ENCODE measurements around the gene LST1.

The LST1 gene

DNA sequence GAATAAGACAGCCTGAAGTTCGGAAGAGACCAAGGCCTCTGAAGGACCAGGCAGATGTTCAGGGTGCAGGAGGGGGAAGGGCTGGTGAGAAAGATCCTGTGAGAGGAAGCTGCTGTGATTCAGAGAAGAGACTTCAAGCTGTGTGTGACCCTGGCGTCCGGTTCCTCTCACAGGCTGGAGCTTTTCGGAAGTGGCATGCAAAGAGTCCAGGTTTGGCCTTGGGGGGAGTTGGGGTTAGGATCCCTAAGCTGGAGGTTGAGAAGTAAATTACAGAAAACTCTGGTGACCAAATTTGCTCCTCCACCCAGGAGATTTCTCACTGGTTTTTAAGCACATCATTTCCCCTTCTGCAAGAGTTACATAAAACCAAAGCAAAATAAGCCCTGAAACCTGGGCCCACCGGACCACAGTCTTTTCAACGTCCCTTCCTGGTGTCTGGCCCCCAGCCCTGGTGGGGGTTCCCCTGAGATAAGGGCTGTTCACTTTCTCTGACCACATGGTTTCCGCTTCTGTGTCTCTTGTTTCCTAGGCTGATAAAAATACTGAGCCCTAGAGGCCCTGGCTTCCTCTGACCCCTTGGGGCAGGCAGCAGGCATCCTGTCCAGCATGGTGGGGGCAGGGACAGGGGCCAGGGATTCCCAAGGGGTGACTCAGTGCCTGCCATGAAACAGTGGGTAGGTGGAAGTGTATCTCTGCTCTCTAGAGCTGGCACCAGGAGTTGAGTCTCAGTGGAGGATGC lies 25.9 kb upstream of the LST1 start:
- DNase-seq (ENCODE audit: low read depth), result no peak
- TF ChIP-seq CTCF (conservative IDR thresholded peaks at IDR 0.05; ENCODE audit: low read depth, low read length), result no peak
- H3K4me3 ChIP-seq (ENCODE audit: low read length), result no peak overlapping the region

GRCh38 chr6:31560697-31561058 lies 25.4 kb upstream of the LST1 start:
- H3K4me3 ChIP-seq (ENCODE audit: low read length), result no peak overlapping the region
- DNase-seq (ENCODE audit: low read depth), result no peak
- TF ChIP-seq CTCF (conservative IDR thresholded peaks at IDR 0.05; ENCODE audit: low read depth, low read length), result no peak

DNA sequence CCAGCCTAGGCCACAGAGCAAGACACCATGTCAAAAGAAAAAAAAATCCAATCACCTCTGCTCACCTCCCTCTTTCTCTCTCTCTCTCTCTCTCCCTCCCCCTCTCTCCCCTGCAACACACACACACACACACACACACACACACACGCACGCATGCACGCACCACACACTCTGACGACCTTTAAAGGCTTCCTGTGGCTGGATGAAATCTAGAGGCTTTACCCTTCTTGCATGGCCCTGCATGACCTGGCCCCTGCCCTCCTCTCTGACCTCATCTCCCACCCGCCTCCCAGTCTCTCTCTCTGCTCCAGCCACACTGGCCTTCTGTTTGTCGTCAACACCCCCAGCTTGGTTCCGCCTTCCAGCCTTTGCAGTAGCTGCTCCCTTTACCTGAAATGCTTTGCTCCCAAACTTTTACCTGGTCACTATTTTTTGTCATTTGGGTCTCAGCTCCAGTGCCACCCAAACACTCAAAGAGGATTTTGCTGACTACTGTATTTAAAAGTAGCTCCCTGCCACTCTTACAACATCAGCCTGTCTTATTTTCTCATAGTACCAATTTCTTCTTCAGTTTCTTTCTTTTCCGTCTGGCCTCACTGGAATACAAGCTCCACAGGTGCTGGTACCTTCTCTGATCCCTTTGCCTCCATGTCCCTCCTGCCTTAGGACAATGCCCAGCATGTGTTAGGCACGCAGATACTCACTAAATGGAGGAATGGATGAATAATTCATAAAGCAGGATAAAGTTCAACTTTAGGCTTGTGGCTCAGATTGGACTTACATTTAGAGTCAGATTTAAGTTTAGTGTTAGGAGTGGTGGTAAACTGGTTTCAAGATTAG lies 18.3 kb upstream of the LST1 start:
- no peak overlapping the region for H3K4me3 ChIP-seq (ENCODE audit: low read length)
- DNase-seq (ENCODE audit: low read depth), result no peak
- TF ChIP-seq CTCF (conservative IDR thresholded peaks at IDR 0.05; ENCODE audit: low read depth, low read length), result no peak

DNA sequence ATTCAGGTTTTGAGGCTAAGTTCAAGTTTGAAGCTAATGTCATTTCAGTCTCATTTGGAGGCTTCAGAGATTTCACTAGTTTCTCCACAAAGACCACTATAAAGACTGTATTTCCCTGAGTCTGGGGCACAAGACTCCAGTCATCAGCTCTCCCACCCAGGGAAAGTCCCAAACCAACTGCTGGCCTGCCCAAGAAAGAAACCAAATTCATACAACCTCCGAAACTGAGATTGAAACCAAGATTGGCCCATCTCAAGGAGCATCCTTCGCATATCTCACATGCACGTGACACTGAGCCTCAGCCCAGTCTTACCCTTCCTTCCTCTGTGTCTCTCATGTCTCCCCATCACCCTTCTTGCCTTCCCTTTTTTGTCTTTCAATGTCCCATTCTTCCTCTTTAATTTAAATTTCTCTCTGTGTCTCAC lies 17.5 kb upstream of the LST1 start:
- TF ChIP-seq CTCF (conservative IDR thresholded peaks at IDR 0.05; ENCODE audit: low read depth, low read length), result no peak
- no peak for DNase-seq (ENCODE audit: low read depth)
- no peak overlapping the region for H3K4me3 ChIP-seq (ENCODE audit: low read length)

GRCh38 chr6:31569861-31570536 lies 16.1 kb upstream of the LST1 start:
- DNase-seq (ENCODE audit: low read depth), result no peak
- H3K4me3 ChIP-seq (ENCODE audit: low read length), result no peak overlapping the region
- no peak for TF ChIP-seq CTCF (conservative IDR thresholded peaks at IDR 0.05; ENCODE audit: low read depth, low read length)

- DNase-seq (ENCODE audit: low read depth), result no peak
- H3K4me3 ChIP-seq (ENCODE audit: low read length), result no peak within 1 kb of the TSS
- no peak for TF ChIP-seq CTCF (conservative IDR thresholded peaks at IDR 0.05; ENCODE audit: low read depth, low read length)
These were observed 13.8 kb upstream of the LST1 start, which contains the start of gene LTA for GRCh38 chr6:31572041-31572911. Gene LTA (plus strand): TSS chr6:31572289. CDS start chr6:31572743, 454 bp downstream.

Measured in retinal pigment epithelial cell (primary cell).